Smooth muscle cell (in vitro differentiated cells): ENCODE measurements around the gene TNNI2. TPM values are rescaled to one million over a fixed set of nuclear protein-coding genes. Genes with fewer than 3 reads are reported as not detected.

Experiments
- DNase-seq: peaks from one replicate; lab custom pipeline; 2025; ENCODE audit not compliant: unreplicated experiment; lab: John Stamatoyannopoulos, UW
- H2AFZ ChIP-seq: fragments of 200-600 bp; sonication (generic); 2 replicates; pipeline ENCODE4 v1.6.0; 2016; ENCODE audit warnings: antibody characterized with exemption, low read depth, mild to moderate bottlenecking
- H3F3A ChIP-seq: fragments of 200-600 bp; sonication (generic); 2 replicates; pipeline ENCODE4 v1.6.0; 2017; ENCODE audit warnings: antibody characterized with exemption, low read depth
- H3K27ac ChIP-seq: fragments of 200-600 bp; sonication (generic); 2 replicates; pipeline ENCODE4 v1.5.1; 2016; ENCODE audit warnings: low read depth, mild to moderate bottlenecking
- H3K27me3 ChIP-seq: fragments of 200-600 bp; sonication (generic); 2 replicates; pipeline ENCODE4 v1.6.1; 2016; ENCODE audit warnings: low read depth, mild to moderate bottlenecking
- H3K36me3 ChIP-seq: fragments of 200-600 bp; sonication (generic); 2 replicates; pipeline ENCODE4 v1.5.1; 2016; ENCODE audit warnings: low read depth
- H3K4me1 ChIP-seq: fragments of 200-600 bp; sonication (generic); 2 replicates; pipeline ENCODE4 v1.5.1; 2016; ENCODE audit warnings: low read depth
- H3K4me2 ChIP-seq: fragments of 200-600 bp; sonication (generic); 2 replicates; pipeline ENCODE4 v1.6.0; 2016; ENCODE audit warnings: mild to moderate bottlenecking
- H3K4me3 ChIP-seq: fragments of 200-600 bp; sonication (generic); 2 replicates; pipeline ENCODE4 v1.5.1; 2016; ENCODE audit warnings: mild to moderate bottlenecking
- H3K79me2 ChIP-seq: fragments of 200-600 bp; sonication (generic); 2 replicates; pipeline ENCODE4 v1.6.0; 2016; ENCODE audit warnings: low read depth, mild to moderate bottlenecking
- H3K9ac ChIP-seq: fragments of 200-600 bp; sonication (generic); 2 replicates; pipeline ENCODE4 v1.6.0; 2016; ENCODE audit warnings: low read depth
- H3K9me3 ChIP-seq: fragments of 200-600 bp; sonication (generic); replicated peaks from 2 replicates; pipeline ENCODE4 v1.5.1; 2016; ENCODE audit warnings: low read depth
- H4K20me1 ChIP-seq: fragments of 200-600 bp; sonication (generic); 2 replicates; pipeline ENCODE4 v1.6.0; 2016; ENCODE audit warnings: low read depth
- WGBS: methylation state at CpG from one replicate; pipeline ENCODE4 v1.1.7; 2016; ENCODE audit warnings: low lambda C conversion rate; 5-methylcytosine and 5-hydroxymethylcytosine counted together
- polyA plus RNA-seq: library from polyadenylated mRNA; unstranded; fragments of >200 nt; fragmentation: Nextera tagmentation; extraction: Ambion mirVana; gene quantifications from 2 replicates; pipeline ENCODE4 v1.2.1, GENCODE V29; 2016
- total RNA-seq: library from RNA; depleted of rRNA; stranded (reverse); fragments of >200 nt; gene quantifications from 2 replicates; pipeline ENCODE4 v1.2.3, GENCODE V29; 2014
- TF ChIP-seq, protein P1 (sequence below): fragments of 200-600 bp; sonication (generic); IDR thresholded peaks from 2 replicates; pipeline ENCODE4 v1.5.1; 2017; ENCODE audit warnings: borderline replicate concordance, mild to moderate bottlenecking, antibody characterized with exemption; ENCODE audit not compliant: insufficient read depth, poor library complexity, severe bottlenecking

TNNI2 gene
- total and polyA plus RNA-seq, 2 experiments from 2014 or later, result 0.94 to 1.2 TPM

DNA sequence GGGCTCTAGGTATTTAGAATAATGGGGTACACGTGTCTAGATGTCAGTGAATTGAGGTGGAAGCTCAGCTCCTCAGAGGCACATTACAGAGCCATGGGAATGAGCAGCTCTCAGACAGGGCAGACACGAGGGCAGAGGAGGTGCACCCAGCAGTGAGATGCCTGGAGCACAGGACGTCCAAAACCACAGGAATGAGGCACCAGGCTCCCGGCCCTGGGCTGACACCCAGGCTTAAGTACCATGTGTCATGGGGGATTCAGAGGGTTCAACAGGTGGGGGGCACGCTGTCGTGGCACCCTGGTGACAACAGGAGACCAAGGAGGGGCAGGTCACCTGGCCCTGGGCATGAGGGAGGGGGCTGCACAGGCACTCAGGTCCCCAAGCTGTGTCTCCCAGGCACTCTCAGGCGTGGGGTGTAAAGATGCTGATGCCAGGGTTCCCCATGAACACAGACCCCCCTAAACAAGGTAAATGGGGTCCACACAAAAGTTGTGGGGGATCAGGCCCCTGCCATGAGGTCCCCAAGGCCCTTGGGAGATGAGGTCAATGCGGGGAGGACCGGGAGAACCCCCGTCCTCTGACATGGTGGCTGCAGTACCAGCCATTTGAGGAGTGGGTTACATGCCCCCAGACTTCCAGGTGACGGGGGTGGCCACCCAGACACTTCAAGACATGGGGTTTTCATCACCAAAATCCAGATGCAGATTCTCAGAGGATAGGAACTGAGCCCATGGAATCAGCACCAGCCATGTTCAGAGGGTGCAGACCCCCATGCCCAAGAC lies 9.6 kb upstream of the TNNI2 start:
- Histone ChIP-seq H3K4me1 (peaks cover 12% of the 10 kb centered on the region), H3K9me3 (no peaks in the 10 kb centered on the region), H3K36me3 (no peaks in the 10 kb centered on the region), H2AFZ (no peak overlapping the region), H3K27me3 (no peaks in the 10 kb centered on the region), H3K4me3 (no peak overlapping the region), H3F3A (no peaks in the 10 kb centered on the region), H3K9ac (no peak overlapping the region), H3K4me2 (peak overlapping the region; percentile 62), H3K79me2 (no peaks in the 10 kb centered on the region), H3K27ac (no peak overlapping the region), H4K20me1 (no peaks in the 10 kb centered on the region)
- TF ChIP-seq, protein P1, sequence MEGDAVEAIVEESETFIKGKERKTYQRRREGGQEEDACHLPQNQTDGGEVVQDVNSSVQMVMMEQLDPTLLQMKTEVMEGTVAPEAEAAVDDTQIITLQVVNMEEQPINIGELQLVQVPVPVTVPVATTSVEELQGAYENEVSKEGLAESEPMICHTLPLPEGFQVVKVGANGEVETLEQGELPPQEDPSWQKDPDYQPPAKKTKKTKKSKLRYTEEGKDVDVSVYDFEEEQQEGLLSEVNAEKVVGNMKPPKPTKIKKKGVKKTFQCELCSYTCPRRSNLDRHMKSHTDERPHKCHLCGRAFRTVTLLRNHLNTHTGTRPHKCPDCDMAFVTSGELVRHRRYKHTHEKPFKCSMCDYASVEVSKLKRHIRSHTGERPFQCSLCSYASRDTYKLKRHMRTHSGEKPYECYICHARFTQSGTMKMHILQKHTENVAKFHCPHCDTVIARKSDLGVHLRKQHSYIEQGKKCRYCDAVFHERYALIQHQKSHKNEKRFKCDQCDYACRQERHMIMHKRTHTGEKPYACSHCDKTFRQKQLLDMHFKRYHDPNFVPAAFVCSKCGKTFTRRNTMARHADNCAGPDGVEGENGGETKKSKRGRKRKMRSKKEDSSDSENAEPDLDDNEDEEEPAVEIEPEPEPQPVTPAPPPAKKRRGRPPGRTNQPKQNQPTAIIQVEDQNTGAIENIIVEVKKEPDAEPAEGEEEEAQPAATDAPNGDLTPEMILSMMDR, result no peak
- DNase-seq, result no peak
- 52% methylated on average over 11 of the region's 11 CpGs for WGBS

DNA sequence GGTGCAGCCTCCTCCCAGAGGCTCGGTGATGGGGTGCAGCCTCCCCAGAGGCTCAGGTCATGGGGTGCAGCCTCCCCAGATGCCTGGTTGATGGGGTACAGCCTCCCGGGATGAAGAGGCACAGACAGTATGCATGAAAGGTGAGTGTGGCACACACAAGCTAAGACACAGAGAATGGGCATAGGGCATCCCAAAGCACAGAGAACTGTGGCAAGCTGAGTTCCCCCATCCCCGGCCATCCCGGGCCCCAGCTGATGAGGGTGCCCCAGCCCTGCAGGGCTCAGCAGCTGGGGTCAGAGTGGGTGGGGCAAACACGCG lies 8.8 kb upstream of the TNNI2 start:
- Histone ChIP-seq H4K20me1 (no peaks in the 10 kb centered on the region), H3K27ac (peak overlapping the region; percentile 44), H3K4me2 (peak overlapping the region; percentile 22), H3F3A (no peaks in the 10 kb centered on the region), H3K79me2 (no peaks in the 10 kb centered on the region), H3K4me1 (peaks cover 12% of the 10 kb centered on the region), H2AFZ (no peak overlapping the region), H3K9ac (no peak overlapping the region), H3K27me3 (no peaks in the 10 kb centered on the region), H3K36me3 (no peaks in the 10 kb centered on the region), H3K9me3 (no peaks in the 10 kb centered on the region), H3K4me3 (no peak overlapping the region)
- TF ChIP-seq, protein P1, result no peak
- WGBS, result 68% methylated on average over 6 of the region's 6 CpGs
- no peak for DNase-seq

DNA sequence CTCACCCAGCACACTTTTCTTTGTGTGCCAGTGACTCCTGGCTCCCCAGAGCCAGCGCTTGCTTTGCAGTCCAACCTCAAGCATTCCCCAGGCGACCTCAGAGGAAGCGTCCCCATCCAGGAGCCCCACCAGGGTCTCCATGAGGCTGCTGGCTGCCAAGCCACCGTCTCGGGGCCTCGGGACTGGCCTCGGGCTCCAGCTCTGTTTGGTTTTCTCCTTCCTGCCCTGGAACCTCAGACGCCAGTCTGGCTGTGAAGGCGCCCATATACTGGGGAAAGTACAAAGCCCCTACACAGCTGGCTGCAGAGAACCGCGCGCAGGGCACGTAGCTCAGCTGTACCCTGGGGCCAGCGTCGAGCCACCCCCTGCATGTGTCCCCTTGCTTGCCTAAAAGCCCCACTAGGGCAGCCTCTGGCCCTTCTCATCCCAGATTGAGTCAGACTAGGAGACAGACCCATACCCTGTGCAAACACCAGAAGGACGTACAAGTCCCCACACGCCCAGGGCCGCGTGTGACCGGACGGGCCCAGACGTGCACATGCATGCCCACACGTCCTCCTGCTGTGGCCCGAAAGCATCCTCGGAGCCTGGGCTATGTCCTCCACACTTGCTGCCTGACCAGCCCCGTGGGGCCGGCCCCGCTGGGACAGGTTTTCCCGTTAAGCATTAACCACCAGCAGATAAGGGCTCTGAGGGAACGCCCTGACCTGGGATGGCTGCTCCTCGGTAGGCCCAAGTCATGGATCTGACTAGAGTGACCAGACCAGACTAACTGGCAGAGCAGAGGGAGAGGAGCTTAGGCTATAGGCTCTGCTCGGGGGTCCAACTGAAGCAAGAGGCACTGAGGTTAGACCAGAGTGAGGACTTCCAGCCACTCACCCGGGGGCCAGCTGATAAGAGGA lies 8.2 kb upstream of the TNNI2 start:
- TF ChIP-seq, protein P1, result no peak
- no peak overlapping the region for H3K4me3 ChIP-seq
- H4K20me1 ChIP-seq, result no peaks in the 10 kb centered on the region
- H3F3A ChIP-seq, result no peaks in the 10 kb centered on the region
- peaks cover 12% of the 10 kb centered on the region for H3K4me1 ChIP-seq
- DNase-seq, result no peak
- no peaks in the 10 kb centered on the region for H3K27me3 ChIP-seq
- no peaks in the 10 kb centered on the region for H3K9me3 ChIP-seq
- no peak overlapping the region for H3K9ac ChIP-seq
- peak overlapping the region; percentile 22 for H3K4me2 ChIP-seq
- H3K36me3 ChIP-seq, result no peaks in the 10 kb centered on the region
- peak overlapping the region; percentile 44 for H3K27ac ChIP-seq
- H3K79me2 ChIP-seq, result no peaks in the 10 kb centered on the region
- WGBS, result 28% methylated on average over 33 of the region's 33 CpGs
- H2AFZ ChIP-seq, result no peak overlapping the region
